Fibroblast of the aortic adventitia (primary cell): ENCODE data around the gene RICTOR. TPM values are rescaled to one million over a fixed set of nuclear protein-coding genes. Genes with fewer than 3 reads are reported as not detected.
"Not testable (repeated sequence)": the region's sequence is repeated elsewhere in the genome, so short reads cannot be mapped to it uniquely, and the experiment has no call there.

Experiments
- DNase-seq: peaks from one replicate; pipeline ENCODE4 v3.0.0-alpha.2; 2010; ENCODE audit warnings: low read depth
- H3K4me3 ChIP-seq: 2 replicates; pipeline ENCODE4 v1.5.1; 2011; ENCODE audit warnings: low read depth, mild to moderate bottlenecking, control low read depth, low read length, moderate library complexity
- total RNA-seq: library from RNA; depleted of rRNA; stranded (reverse); fragments of >200 nt; gene quantifications from 2 replicates; pipeline ENCODE4 v1.2.3, GENCODE V29; 2012; ENCODE audit warnings: low replicate concordance
- TF ChIP-seq, protein P1 (sequence below): IDR thresholded peaks from 2 replicates; pipeline ENCODE4 v1.5.1; 2011; ENCODE audit warnings: mild to moderate bottlenecking, low read length, control low read depth, inconsistent platforms; ENCODE audit not compliant: insufficient read depth

The RICTOR gene
- total RNA-seq, 1 donor, result 55.0 TPM

- TF ChIP-seq, protein P1, sequence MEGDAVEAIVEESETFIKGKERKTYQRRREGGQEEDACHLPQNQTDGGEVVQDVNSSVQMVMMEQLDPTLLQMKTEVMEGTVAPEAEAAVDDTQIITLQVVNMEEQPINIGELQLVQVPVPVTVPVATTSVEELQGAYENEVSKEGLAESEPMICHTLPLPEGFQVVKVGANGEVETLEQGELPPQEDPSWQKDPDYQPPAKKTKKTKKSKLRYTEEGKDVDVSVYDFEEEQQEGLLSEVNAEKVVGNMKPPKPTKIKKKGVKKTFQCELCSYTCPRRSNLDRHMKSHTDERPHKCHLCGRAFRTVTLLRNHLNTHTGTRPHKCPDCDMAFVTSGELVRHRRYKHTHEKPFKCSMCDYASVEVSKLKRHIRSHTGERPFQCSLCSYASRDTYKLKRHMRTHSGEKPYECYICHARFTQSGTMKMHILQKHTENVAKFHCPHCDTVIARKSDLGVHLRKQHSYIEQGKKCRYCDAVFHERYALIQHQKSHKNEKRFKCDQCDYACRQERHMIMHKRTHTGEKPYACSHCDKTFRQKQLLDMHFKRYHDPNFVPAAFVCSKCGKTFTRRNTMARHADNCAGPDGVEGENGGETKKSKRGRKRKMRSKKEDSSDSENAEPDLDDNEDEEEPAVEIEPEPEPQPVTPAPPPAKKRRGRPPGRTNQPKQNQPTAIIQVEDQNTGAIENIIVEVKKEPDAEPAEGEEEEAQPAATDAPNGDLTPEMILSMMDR, result no peak
- DNase-seq, result no peak
- H3K4me3 ChIP-seq, result no peak overlapping the region
Observed at GRCh38 chr5:39052141-39052540, 22.1 kb downstream of the RICTOR start.

DNA sequence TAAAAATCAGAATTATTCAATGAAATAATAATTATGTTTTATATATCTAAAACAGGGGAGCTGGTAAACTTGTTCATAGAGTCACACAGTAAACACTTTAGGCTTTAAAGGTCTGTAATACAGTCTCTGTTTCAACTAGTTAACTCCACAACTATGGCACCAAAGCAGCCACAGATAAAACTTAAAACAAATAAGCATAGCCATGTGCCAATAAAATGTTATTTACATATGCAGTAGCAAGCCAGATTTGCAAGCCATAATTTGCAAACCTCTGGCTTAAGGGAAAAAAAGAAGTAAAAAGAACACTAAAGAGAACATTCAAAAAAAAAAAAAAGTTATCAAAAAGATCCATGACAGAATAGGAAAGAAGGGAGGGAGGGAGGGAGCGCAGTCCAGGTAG, 24.9 kb downstream of the RICTOR start:
- DNase-seq, result no peak
- H3K4me3 ChIP-seq, result no peak overlapping the region
- TF ChIP-seq, protein P1, result no peak

GRCh38 chr5:39040875-39041274, 33.3 kb downstream of the RICTOR start:
- TF ChIP-seq, protein P1, result no peak
- no peak overlapping the region for H3K4me3 ChIP-seq
- no peak for DNase-seq

DNA sequence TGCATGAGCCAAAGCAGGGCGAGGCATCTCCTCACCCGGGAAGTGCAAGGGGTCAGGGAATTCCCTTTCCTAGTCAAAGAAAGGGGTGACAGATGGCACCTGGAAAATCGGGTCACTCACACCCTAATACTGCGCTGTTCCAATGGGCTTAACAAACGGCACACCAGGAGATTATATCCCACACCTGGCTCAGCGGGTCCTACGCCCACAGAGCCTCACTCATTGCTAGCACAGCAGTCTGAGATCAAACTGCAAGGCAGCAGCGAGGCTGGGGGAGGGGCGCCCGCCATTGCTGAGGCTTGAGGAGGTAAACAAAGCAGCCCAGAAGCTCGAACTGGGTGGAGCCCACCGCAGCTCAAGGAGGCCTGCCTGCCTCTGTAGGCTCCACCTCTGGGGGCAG, 39.7 kb downstream of the RICTOR start:
- not testable (repeated sequence) for H3K4me3 ChIP-seq, DNase-seq

GRCh38 chr5:39031041-39031440, 43.2 kb downstream of the RICTOR start:
- DNase-seq, result no peak
- H3K4me3 ChIP-seq, result no peak overlapping the region
- TF ChIP-seq, protein P1, result no peak

DNA sequence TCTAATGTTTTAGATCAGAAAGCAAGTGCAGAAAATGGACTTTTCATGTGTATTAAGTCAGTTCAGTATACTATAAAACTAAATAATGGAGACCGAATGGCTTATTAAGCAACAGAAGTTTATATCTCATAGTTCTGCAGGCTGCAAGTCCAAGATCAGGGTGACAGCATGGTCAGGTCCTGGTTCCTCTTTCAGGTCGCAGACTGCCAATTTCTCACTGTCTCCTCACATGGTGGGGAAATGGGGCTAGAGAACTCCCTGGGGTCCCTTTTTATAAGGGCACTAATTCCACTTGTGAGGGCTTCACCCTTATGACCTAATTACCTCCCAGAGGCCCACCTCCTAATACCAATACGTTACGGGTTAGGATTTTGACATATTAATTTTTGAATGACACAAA, 48.7 kb downstream of the RICTOR start:
- TF ChIP-seq, protein P1, result no peak
- DNase-seq, result no peak
- no peak overlapping the region for H3K4me3 ChIP-seq

- H3K4me3 ChIP-seq, result no peak overlapping the region
- TF ChIP-seq, protein P1, result no peak
- no peak for DNase-seq
Observed at GRCh38 chr5:39024884-39025283, 49.3 kb downstream of the RICTOR start.
